PFSK-1 (cell line): ENCODE measurements around the gene UGGT2.

ENCODE experiments used
- FOXP2 ChIP-seq: optimal IDR thresholded peaks from 2 replicates; pipeline ENCODE3; 2011; ENCODE audit warnings: borderline replicate concordance, control low read depth, inconsistent platforms; ENCODE audit not compliant: insufficient read depth; ENCODE audit errors: extremely low read length, extremely low read depth
- POLR2AphosphoS5 ChIP-seq: IDR thresholded peaks from 2 replicates; pipeline ENCODE4 v1.6.1; 2012; ENCODE audit warnings: low read depth, mild to moderate bottlenecking, control low read depth, low read length, moderate library complexity
- REST ChIP-seq, 2 experiments: IDR thresholded peaks; 2 replicates each; pipeline versions ENCODE4 v1.6.1 to v1.8.0; 2011 to 2012; ENCODE audit warnings: low read depth in 2 of 2, low read length in 2 of 2, control low read depth in 1 of 2, inconsistent platforms in 1 of 2, mild to moderate bottlenecking in 1 of 2, moderate library complexity in 1 of 2; ENCODE audit not compliant: insufficient read depth in 1 of 2
- SIN3A ChIP-seq: IDR thresholded peaks from 2 replicates; pipeline ENCODE4 v1.6.1; 2012; ENCODE audit warnings: mild to moderate bottlenecking, low read length, moderate library complexity, borderline replicate concordance; ENCODE audit not compliant: insufficient read depth
- TAF1 ChIP-seq: IDR thresholded peaks from 2 replicates; pipeline ENCODE4 v1.6.1; 2012; ENCODE audit warnings: low read length, control low read depth, borderline replicate concordance; ENCODE audit not compliant: insufficient read depth

The UGGT2 gene

GRCh38 chr13:95841894-95842293, 211.3 kb downstream of the UGGT2 start:
- TF ChIP-seq TAF1, result no peak
- no peak for TF ChIP-seq SIN3A
- TF ChIP-seq FOXP2, result no peak
- TF ChIP-seq REST (IDR thresholded peaks at IDR 0.05; ENCODE audit: insufficient read depth in 1 of 2, low read depth in 2 of 2, low read length in 2 of 2), result no peak

- no peak for TF ChIP-seq POLR2AphosphoS5
- no peak for TF ChIP-seq REST (IDR thresholded peaks at IDR 0.05; ENCODE audit: insufficient read depth in 1 of 2, low read depth in 2 of 2, low read length in 2 of 2)
- no peak for TF ChIP-seq TAF1
- no peak for TF ChIP-seq FOXP2
- no peak for TF ChIP-seq SIN3A
Observed at GRCh38 chr13:95834134-95834765, 219.0 kb downstream of the UGGT2 start.

- no peak for TF ChIP-seq SIN3A
- TF ChIP-seq REST (IDR thresholded peaks at IDR 0.05; ENCODE audit: insufficient read depth in 1 of 2, low read depth in 2 of 2, low read length in 2 of 2), result no peak
- no peak for TF ChIP-seq POLR2AphosphoS5
- TF ChIP-seq TAF1, result no peak
Observed at GRCh38 chr13:95833719-95834118, 219.5 kb downstream of the UGGT2 start.

- TF ChIP-seq TAF1 (no peak), POLR2AphosphoS5 (no peak), FOXP2 (no peak), SIN3A (no peak), REST (IDR thresholded peaks at IDR 0.05; ENCODE audit: insufficient read depth in 1 of 2, low read depth in 2 of 2, low read length in 2 of 2) (no peak)
Observed at GRCh38 chr13:95833126-95833525, 220.1 kb downstream of the UGGT2 start.

- TF ChIP-seq REST (IDR thresholded peaks at IDR 0.05; ENCODE audit: insufficient read depth in 1 of 2, low read depth in 2 of 2, low read length in 2 of 2), result no peak
- TF ChIP-seq TAF1, result no peak
- TF ChIP-seq FOXP2, result no peak
- no peak for TF ChIP-seq POLR2AphosphoS5
- TF ChIP-seq SIN3A, result no peak
Observed at GRCh38 chr13:95822303-95822702, 230.9 kb downstream of the UGGT2 start.
